HL-60 (cell line): ENCODE measurements around the gene TPCN2.

Source experiments
- CTCF ChIP-seq: IDR thresholded peaks from one replicate; pipeline ENCODE4 v1.5.1; 2011; ENCODE audit warnings: low read length, control low read depth, inconsistent platforms; ENCODE audit not compliant: insufficient read depth
- POLR2AphosphoS5 ChIP-seq: IDR thresholded peaks from 2 replicates; pipeline ENCODE4 v1.6.1; 2012; ENCODE audit warnings: low read depth
- SPI1 ChIP-seq: IDR thresholded peaks from 2 replicates; pipeline ENCODE4 v1.6.1; 2012; ENCODE audit warnings: low read depth, mild to moderate bottlenecking, borderline replicate concordance

GRCh38 chr11:69096473-69096872 lies 47.7 kb downstream of the TPCN2 start:
- TF ChIP-seq CTCF: no peak
- no peak for TF ChIP-seq POLR2AphosphoS5
- no peak for TF ChIP-seq SPI1
